ENCODE results near the gene SPINK7.
"Not testable (repeated sequence)": the region's sequence is repeated elsewhere in the genome, so short reads cannot be mapped to it uniquely, and the experiment has no call there.

Gene SPINK7

GRCh38 chr5:148306446-148306845, 5.8 kb upstream of the SPINK7 start:
- no peak for DNase-seq (ENCODE audit: extremely low read depth, low read depth)
- peak; percentile 2 for TF ChIP-seq CTCF (IDR thresholded peaks at IDR 0.05; ENCODE audit: low read depth, low read length, missing control alignments)

GRCh38 chr5:148309019-148309418, 3.2 kb upstream of the SPINK7 start:
- DNase-seq (ENCODE audit: extremely low read depth, low read depth), result no peak
- no peak overlapping the region for H3K4me3 ChIP-seq (replicated peaks; ENCODE audit: low read depth, low read length)
- no peak for TF ChIP-seq CTCF (IDR thresholded peaks at IDR 0.05; ENCODE audit: low read depth, low read length, missing control alignments)

More at GRCh38 chr5:148306446-148306845, 5.8 kb upstream of the SPINK7 start:
- no peak overlapping the region for H3K4me3 ChIP-seq (replicated peaks; ENCODE audit: low read depth, low read length)

GRCh38 chr5:148309746-148310145, 2.5 kb upstream of the SPINK7 start:
- no peak for DNase-seq (ENCODE audit: extremely low read depth, low read depth)
- no peak overlapping the region for H3K4me3 ChIP-seq (replicated peaks; ENCODE audit: low read depth, low read length)
- no peak for TF ChIP-seq CTCF (IDR thresholded peaks at IDR 0.05; ENCODE audit: low read depth, low read length, missing control alignments)

GRCh38 chr5:148311484-148311883, 739 bp upstream of the SPINK7 start:
- no peak for DNase-seq (ENCODE audit: extremely low read depth, low read depth)
- TF ChIP-seq CTCF (IDR thresholded peaks at IDR 0.05; ENCODE audit: low read depth, low read length, missing control alignments), result no peak
- no peak overlapping the region for H3K4me3 ChIP-seq (replicated peaks; ENCODE audit: low read depth, low read length)

GRCh38 chr5:148314187-148314586, 2.0 kb downstream of the SPINK7 start:
- H3K4me3 ChIP-seq (replicated peaks; ENCODE audit: low read depth, low read length), result no peak overlapping the region
- TF ChIP-seq CTCF (IDR thresholded peaks at IDR 0.05; ENCODE audit: low read depth, low read length, missing control alignments), result no peak
- no peak for DNase-seq (ENCODE audit: extremely low read depth, low read depth)

GRCh38 chr5:148314731-148315130, 2.5 kb downstream of the SPINK7 start:
- H3K4me3 ChIP-seq (replicated peaks; ENCODE audit: low read depth, low read length), result no peak overlapping the region
- no peak for DNase-seq (ENCODE audit: extremely low read depth, low read depth)
- no peak for TF ChIP-seq CTCF (IDR thresholded peaks at IDR 0.05; ENCODE audit: low read depth, low read length, missing control alignments)

- not testable (repeated sequence) for DNase-seq (ENCODE audit: extremely low read depth, low read depth); H3K4me3 ChIP-seq (replicated peaks; ENCODE audit: low read depth, low read length)
Measured at GRCh38 chr5:148320011-148320963, 8.1 kb downstream of the SPINK7 start.
